SU-DHL-6 (cell line): Measurements from ENCODE around the gene FCRL2.

Experiments
- CTCF ChIP-seq: fragments of 200-600 bp; sonication (generic); IDR thresholded peaks from one replicate; pipeline ENCODE4 v1.5.1; 2017; ENCODE audit warnings: antibody characterized with exemption, mild to moderate bottlenecking, low read length, moderate library complexity; ENCODE audit not compliant: insufficient read depth, poor library complexity, severe bottlenecking
- EZH2phosphoT487 ChIP-seq: fragments of 200-600 bp; sonication (generic), shearing (Covaris generic); conservative IDR thresholded peaks from 2 replicates; pipeline ENCODE4 v1.6.1; 2018; ENCODE audit warnings: mild to moderate bottlenecking, antibody characterized with exemption, low read length, moderate library complexity, mixed read lengths

GRCh38 chr1:157725221-157725577 is 51.7 kb downstream of the FCRL2 start:
- no peak for TF ChIP-seq CTCF
- TF ChIP-seq EZH2phosphoT487 = no peak
